HG03060 (cell line): Measurements from ENCODE around the gene C1QTNF6.

Experiments
- ATAC-seq: cut with Tn5 transposase; IDR thresholded peaks from one replicate; pipeline ENCODE4 v1.9.1; 2021; ENCODE audit warnings: low read depth, moderate number of reproducible peaks; ENCODE audit not compliant: unreplicated experiment

Gene C1QTNF6

DNA sequence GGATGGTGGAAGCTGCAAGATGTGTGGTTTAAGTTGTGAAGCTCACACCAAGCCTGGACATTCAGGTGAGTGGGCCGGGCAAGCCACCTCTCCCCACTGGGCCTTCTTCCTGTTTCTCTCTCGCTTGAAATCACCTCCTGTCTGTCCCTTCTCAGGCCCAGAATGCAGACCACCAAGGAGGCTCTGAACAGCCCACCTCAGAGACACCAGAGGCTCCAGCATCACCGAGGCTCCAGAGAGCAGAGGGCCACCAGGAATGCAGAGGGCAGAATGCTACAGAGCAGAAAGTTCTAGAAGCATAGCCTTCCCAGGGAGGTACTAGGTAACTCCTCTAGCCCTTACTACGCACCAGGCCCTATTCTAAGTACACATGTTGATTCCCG lies 23.6 kb downstream of the C1QTNF6 start:
- no peak for ATAC-seq

DNA sequence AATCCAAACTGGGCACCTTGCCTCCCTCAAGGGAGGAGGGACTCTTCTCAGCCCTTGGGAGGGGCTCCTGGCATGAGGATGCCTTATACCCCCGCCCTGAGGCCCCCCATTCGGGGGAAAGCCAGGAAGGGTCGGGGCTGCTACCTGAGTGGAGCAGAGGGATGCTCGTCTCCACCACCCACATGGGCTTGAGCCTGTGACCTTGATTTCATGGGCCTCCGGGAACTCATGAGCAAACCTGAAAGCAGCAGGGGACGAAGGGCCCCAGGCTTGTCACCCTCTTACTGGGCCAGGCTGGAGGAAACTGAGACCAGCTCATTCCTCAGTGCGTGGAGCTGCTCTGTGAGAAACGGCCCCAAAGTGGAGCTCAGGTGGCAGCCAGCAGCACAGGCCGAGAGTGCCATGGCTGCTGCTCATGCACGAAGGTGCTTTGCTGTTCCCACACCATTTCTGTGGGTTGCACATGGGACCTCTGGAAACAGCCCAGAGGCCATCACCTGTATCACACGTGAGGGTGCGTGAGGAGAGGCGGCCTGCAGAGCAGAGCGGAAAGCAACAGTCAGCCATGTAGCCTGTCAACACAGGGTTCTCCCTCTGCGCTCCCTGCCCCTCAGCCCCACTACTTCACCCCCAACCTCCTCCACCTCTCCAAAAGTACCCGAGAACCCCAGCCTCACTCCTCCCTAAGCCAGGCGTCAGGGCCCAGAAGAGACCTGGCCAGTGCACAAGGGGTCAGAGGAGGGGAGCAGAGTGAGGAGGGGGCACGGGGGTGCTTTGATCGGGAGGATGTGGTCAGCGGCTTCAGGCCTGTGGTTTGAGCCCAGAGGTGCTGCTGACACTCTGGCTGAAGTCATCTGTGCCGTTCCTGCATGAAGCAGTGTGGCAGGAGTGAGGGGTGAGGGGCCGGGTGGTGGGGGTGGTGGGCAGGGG lies 24.2 kb downstream of the C1QTNF6 start:
- ATAC-seq = no peak

DNA sequence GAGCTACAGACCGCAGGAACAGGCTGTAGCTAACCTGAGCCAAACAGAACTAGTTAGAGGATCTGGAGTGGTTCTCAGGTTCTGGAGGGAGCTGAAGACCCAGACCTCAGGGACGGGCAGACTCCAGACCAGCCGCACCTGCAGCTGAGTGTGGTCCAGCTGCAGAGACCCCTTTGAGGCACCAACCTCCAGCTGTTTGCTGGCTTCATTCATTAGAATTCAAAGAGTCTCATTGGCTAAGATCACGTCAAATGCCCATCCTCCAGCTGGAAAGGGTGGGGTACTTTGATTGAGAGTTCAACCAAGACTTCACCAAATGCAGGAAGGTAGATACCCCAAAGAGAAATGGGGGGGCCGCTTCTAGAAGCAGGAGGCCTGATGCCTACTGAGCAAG lies 25.0 kb downstream of the C1QTNF6 start:
- no peak for ATAC-seq

DNA sequence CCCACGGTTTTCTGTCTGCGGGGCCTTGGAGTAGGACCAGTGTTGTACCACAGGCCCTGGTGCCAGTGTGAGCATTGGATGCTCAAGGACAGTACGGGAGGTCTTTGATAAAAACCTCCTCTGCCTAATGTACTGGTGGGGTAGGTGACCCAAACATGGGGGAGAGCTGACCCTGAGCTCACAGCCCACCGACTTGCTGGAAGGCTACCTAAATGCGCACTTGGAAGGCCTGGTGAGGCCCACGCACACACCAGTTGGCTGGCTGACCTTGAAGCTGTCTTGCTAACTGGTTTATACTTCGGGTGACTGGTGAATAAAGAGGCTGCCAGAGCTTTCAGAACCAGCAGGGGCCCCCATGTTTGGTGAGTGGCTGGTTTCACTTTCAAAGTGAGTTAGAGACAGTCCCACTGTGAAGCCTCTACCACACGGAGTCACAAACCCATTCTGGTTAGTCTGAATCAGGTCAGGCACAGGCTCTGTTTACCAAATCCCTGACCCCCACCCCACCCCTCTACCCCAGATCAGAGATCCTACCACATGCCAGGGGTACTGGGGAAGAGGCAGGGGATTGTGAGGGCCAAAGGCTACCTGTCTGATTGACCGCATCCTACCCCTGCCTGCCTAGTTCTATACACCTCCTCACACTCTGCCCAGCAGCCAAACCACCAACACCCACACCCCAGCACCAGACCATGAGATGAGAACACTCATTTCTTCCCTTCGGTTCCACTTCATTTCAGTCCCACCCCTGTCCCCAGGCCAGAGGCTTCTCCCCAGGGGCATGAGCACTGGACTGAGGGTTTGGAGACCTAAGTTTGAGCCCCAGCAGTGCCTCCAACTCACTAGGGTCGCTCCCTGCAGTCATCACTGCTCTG lies 25.6 kb downstream of the C1QTNF6 start:
- ATAC-seq = peak; percentile 33

- no peak for ATAC-seq
Measured at GRCh38 chr22:37161443-37161842, 26.6 kb downstream of the C1QTNF6 start.

GRCh38 chr22:37160027-37160426 lies 28.0 kb downstream of the C1QTNF6 start:
- ATAC-seq = no peak

DNA sequence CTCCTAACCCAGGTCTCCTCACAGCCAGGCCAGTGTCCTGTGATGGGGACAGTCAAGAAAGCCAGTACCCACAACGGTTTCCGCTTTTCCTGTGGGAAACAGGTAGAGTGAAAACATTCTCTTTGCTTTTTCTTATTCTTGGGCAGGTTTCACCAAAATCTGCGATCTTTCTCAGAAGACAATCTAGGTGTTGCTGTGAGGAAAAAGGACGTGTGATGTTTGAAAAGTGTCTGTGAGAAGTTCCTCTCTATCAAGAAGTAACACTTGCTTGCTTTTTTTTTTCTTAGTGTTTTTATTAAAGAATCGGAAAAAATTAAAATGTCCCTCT lies 29.1 kb downstream of the C1QTNF6 start:
- no peak for ATAC-seq

DNA sequence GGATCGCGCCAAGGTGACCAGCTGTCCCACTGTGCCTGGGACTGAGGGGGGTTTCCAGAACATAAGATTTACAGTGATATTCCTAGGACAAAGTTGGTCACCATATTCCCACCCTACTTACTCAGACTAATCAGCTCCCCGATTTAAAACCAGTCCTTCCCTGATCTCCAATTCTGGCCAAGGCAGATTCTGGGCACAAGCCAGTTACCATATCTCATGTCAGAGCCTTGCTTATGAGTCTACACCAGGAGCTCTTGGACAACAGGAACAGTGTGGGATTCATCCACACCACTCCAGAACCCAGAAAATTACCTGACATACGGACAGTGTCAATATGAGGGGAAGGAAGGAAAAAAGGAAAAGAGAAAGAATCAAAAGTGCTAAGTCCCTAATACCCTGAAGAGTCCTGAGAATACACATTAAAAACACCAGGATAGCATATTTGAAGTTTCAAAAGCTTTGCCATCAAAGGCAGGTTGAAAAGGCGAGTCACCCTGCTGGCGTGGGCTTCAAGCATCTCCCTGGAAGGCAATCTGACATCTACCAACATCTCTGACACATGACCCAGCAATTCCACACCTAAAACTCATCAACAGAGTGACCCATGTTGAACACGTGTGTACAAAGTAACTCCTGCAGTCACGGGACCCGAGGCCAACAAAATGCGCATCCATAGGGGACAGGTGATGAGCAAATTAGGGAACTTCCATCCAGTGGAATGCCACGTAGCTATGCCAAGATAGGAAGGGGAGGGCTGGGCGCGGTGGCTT lies 30.3 kb downstream of the C1QTNF6 start:
- no peak for ATAC-seq

GRCh38 chr22:37156686-37157435 lies 31.2 kb downstream of the C1QTNF6 start:
- no peak for ATAC-seq

GRCh38 chr22:37155971-37156370 lies 32.1 kb downstream of the C1QTNF6 start:
- ATAC-seq = no peak

GRCh38 chr22:37154925-37155712 lies 32.9 kb downstream of the C1QTNF6 start:
- no peak for ATAC-seq

DNA sequence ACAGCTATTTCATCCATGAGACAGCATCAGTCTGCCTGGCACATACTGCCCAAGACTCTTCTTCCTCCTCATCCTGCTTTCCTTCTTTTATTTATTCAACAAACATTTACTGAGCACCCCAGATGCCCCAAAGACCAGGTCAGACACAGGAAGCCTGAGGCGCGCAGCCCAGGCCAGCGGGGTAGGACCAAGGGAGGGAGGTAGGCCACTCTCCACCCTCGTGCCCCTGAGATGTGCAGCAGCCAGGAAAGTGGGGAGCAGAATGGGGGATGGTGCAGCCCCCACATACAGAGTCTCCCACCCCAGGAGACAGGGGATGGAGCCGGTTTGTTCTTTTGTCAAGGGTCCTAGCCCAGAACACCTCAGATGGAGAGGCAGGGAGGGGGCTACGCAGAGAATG lies 34.1 kb downstream of the C1QTNF6 start:
- ATAC-seq = no peak

DNA sequence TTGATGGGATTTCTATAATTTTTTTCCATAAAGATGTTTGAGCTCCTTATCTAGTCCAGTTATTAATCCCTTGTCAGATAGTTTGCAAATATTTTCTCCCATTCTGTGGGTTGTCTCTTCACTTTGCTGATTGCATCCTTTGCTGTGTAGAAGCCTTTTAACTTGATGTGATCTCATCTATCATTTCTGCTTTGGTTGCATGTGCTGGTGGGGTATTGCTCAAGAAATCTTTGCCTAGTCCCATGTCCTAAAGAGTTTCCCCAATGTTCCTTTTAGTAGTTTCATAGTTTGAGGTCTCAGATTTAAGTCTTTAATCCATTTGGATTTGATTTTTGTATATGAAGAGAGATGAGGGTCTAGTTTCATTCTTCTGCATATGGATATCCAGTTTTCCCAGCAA lies 36.6 kb downstream of the C1QTNF6 start:
- no peak for ATAC-seq

DNA sequence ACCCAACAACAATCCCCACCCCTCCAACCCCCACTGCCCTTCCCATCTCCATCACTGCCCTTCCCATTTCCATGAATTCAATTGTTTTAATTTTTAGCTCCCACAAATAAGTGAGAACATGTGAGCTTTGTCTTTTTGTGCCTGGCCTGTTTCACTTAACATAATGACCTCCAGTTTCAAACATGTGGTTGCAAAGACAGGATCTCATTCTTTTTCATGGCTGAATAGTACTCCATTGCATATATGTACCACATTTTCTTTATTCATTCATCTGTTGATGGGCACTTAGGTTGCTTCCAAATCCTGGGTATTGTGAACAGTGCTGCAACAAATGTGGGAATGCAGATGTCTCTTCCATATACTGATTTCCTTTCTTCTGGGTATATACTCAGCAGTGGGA lies 37.3 kb downstream of the C1QTNF6 start:
- no peak for ATAC-seq

- ATAC-seq = no peak
Measured at GRCh38 chr22:37148742-37149665, 39.0 kb downstream of the C1QTNF6 start.

DNA sequence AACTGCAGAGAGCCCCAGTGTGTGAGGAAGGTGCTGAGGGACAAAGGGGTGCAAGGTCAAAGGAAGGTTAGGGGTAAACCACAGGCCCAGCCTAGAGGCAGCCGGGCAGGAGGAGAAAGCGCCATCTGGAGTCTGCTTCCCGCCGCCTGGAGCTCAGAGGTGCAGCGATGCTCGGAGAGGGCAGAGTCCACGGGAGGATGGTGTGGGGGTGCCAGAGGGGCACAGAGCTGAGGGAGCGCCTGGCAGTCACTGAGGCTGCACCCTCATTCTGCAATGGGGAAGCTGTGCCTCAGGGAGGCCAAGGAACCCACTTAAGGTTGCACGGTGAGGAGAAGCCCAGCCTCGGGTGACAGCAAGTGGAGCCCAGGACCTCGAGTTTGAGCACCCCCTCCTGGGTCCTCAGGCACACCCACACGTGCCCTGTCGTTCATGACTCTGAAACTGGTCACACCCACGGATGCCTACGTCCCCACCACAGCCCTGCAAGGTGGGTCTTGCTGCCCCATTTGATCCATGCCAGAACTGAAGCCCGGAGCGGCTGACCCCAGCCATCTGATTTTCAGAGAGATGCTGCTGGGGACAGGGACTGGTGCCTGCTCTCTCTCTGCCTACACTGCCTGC lies 39.9 kb downstream of the C1QTNF6 start:
- no peak for ATAC-seq

DNA sequence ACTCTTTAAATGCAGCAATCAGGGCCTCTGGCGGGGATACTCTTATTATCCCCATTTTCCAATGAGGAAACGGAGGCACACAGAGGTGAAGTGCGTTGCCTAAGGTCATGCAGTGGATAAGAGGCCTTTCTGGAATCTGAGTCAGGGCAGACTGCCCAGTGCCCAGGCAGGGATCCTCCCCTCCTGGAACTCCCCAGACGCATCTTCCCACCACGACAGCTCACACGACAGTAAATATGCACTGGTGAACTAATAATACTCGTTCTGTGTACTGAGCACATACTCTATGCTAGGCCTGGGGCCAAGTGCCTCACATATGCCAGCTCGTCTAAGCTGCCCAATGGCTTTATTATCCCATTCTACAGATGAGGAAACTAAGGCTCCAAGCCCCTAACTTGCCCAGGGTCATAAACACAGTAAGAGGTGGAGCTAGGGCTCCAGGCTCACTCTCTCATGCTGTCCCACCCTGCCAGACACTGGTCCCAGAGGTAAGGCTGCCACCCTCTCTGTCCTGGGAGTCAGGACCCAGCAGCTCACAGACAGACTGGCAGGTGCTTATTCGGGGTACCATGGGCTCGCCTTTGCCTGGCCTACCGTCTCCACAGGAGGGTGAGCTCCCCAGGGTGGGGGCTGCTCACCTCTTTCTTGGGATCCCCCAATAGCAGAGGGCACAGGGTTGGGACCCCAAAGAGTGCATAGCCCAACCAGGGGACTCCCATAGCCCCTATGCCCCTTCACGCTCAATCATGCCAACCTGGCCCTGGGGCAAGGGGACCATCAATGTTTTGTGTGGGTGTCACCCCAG lies 40.7 kb downstream of the C1QTNF6 start:
- no peak for ATAC-seq
